A549 (cell line): ENCODE results near the gene MT2A. TPM values are rescaled to one million over a fixed set of nuclear protein-coding genes. Genes with fewer than 3 reads are reported as not detected.
A peak's percentile ranks its signal among the peaks of the same experiment; 100 is the strongest.

ENCODE experiments used
- ATAC-seq, 2 experiments: fragments of 200-7000 bp in 1 of 2; fragments of >200 bp in 1 of 2; cut with Nextera tagmentation in 1 of 2; cut with Tn5 transposase in 1 of 2; 3 replicates each; pipeline versions ENCODE4 v1.8.0 to v1.9.1; 2018 to 2020; ENCODE audit warnings: mild to moderate bottlenecking in 1 of 2, moderate library complexity in 1 of 2
- CTCF ChIA-PET: fragments of 300-600 bp; sonication (Branson Sonifier 250); formaldehyde crosslinking; extraction: SDS; loops from one replicate; lab custom pipeline; 2021; ENCODE audit warnings: antibody characterized with exemption, inconsistent platforms; lab: Yijun Ruan, JAX
- POLR2A ChIA-PET: fragments of 350-600 bp; formaldehyde crosslinking; extraction: SDS; loops from one replicate; lab custom pipeline; 2021; ENCODE audit warnings: antibody characterized with exemption, inconsistent platforms; lab: Yijun Ruan, JAX
- DNase-seq, 2 experiments: peaks; one replicate each; pipeline versions ENCODE4 v3.0.0 to v3.0.0-alpha.2; 2011 to 2016; ENCODE audit warnings: low read depth in 1 of 2, low spot score in 1 of 2
- FAIRE-seq: peaks from 2 replicates; lab custom pipeline; 2011; peaks lifted over from hg19 to GRCh38; lab: Jason Lieb, UNC
- H3K27ac ChIP-seq, 2 experiments: fragments of >200 bp; sonication (Bioruptor Twin); formaldehyde crosslinking; 3 replicates each; pipeline ENCODE4 v1.5.1; 2016 to 2017
- H3K4me1 ChIP-seq: fragments of >200 bp; sonication (Bioruptor Twin); formaldehyde crosslinking; 3 replicates; pipeline ENCODE4 v1.6.1; 2016
- H3K4me2 ChIP-seq: fragments of >200 bp; sonication (Bioruptor Twin); formaldehyde crosslinking; 3 replicates; pipeline ENCODE4 v1.6.1; 2016
- H3K4me3 ChIP-seq: fragments of >200 bp; sonication (Bioruptor Twin); formaldehyde crosslinking; 3 replicates; pipeline ENCODE4 v1.5.1; 2016
- H3K9me3 ChIP-seq: fragments of >200 bp; sonication (Bioruptor Twin); formaldehyde crosslinking; 3 replicates; pipeline ENCODE4 v1.6.1; 2016
- CEBPB ChIP-seq, 2 experiments: fragments of >200 bp in 1 of 2; sonication (Bioruptor Twin) in 1 of 2; formaldehyde crosslinking in 1 of 2; IDR thresholded peaks; 2 replicates each; pipeline ENCODE4 v1.6.1; 2012 to 2016
- CHD2 ChIP-seq: fragments of 150-350 bp; IDR thresholded peaks from 2 replicates; pipeline ENCODE4 v1.6.1; 2014; ENCODE audit warnings: low read length; ENCODE audit not compliant: partially characterized antibody
- ELK1 ChIP-seq: fragments of 150-350 bp; IDR thresholded peaks from 2 replicates; pipeline ENCODE4 v1.6.1; 2014; ENCODE audit warnings: low read depth, mild to moderate bottlenecking, low read length
- ESRRA ChIP-seq: fragments of 150-350 bp; IDR thresholded peaks from 2 replicates; pipeline ENCODE4 v1.6.1; 2014; ENCODE audit warnings: mild to moderate bottlenecking, low read length, borderline replicate concordance
- FOSB ChIP-seq: fragments of 250-450 bp; sonication (Bioruptor Pico); IDR thresholded peaks from 2 replicates; pipeline ENCODE4 v1.5.0; 2020; ENCODE audit warnings: mild to moderate bottlenecking, moderate library complexity
- FOSL2 ChIP-seq, 2 experiments: fragments of 450-650 bp in 1 of 2; fragments of >200 bp in 1 of 2; sonication (Bioruptor Twin) in 1 of 2; formaldehyde crosslinking; IDR thresholded peaks; 2 replicates each; pipeline versions ENCODE4 v1.5.0 to v1.6.1; 2016 to 2020; ENCODE audit warnings: mild to moderate bottlenecking in 1 of 2, moderate library complexity in 1 of 2
- GATA3 ChIP-seq: IDR thresholded peaks from 2 replicates; pipeline ENCODE4 v1.6.1; 2012; ENCODE audit warnings: borderline replicate concordance
- HDAC2 ChIP-seq: fragments of 200-600 bp; sonication (generic); IDR thresholded peaks from 2 replicates; pipeline ENCODE4 v1.6.1; 2016
- HMGXB4 ChIP-seq: fragments of 250-450 bp; sonication (Bioruptor Pico); IDR thresholded peaks from 2 replicates; pipeline ENCODE4 v1.5.0; 2021; ENCODE audit warnings: mild to moderate bottlenecking, moderate library complexity, borderline replicate concordance
- HOXA7 ChIP-seq: fragments of 250-450 bp; sonication (Bioruptor Pico); IDR thresholded peaks from 2 replicates; pipeline ENCODE4 v1.5.0; 2020; ENCODE audit warnings: mild to moderate bottlenecking, moderate library complexity
- HOXB13 ChIP-seq: fragments of 250-450 bp; sonication (Bioruptor Pico); IDR thresholded peaks from 2 replicates; pipeline ENCODE4 v1.5.0; 2020; ENCODE audit warnings: low read depth, mild to moderate bottlenecking, moderate library complexity
- HOXB5 ChIP-seq: fragments of 250-450 bp; sonication (Bioruptor Pico); IDR thresholded peaks from 2 replicates; pipeline ENCODE4 v1.5.0; 2020; ENCODE audit warnings: mild to moderate bottlenecking, moderate library complexity
- JUN ChIP-seq, 2 experiments: fragments of >200 bp; sonication (Bioruptor Twin); formaldehyde crosslinking; IDR thresholded peaks; 2 replicates in 1 of 2; 3 replicates in 1 of 2; pipeline ENCODE4 v1.6.1; 2016 to 2017
- KDM1A ChIP-seq: fragments of 200-600 bp; sonication (generic); IDR thresholded peaks from 2 replicates; pipeline ENCODE4 v1.6.1; 2016; ENCODE audit warnings: low read depth, mild to moderate bottlenecking
- KDM5A ChIP-seq: fragments of 200-600 bp; sonication (generic); IDR thresholded peaks from 2 replicates; pipeline ENCODE4 v1.6.1; 2016; ENCODE audit warnings: antibody characterized with exemption, mild to moderate bottlenecking
- MAFK ChIP-seq: fragments of 450-650 bp; IDR thresholded peaks from 2 replicates; pipeline ENCODE4 v1.6.1; 2014; ENCODE audit not compliant: partially characterized antibody
- NFE2L2 ChIP-seq: fragments of 150-350 bp; conservative IDR thresholded peaks from 2 replicates; pipeline ENCODE4 v1.6.1; 2014; ENCODE audit warnings: low read length
- NPAS2 ChIP-seq: fragments of 250-450 bp; sonication (Bioruptor Pico); IDR thresholded peaks from 2 replicates; pipeline ENCODE4 v1.8.0; 2022; ENCODE audit warnings: mild to moderate bottlenecking, moderate library complexity, borderline replicate concordance
- NR3C1 ChIP-seq: fragments of >200 bp; sonication (Bioruptor Twin); formaldehyde crosslinking; IDR thresholded peaks from 3 replicates; pipeline ENCODE4 v1.6.1; 2017
- PBX3 ChIP-seq: IDR thresholded peaks from 2 replicates; pipeline ENCODE4 v1.6.1; 2012
- PHF8 ChIP-seq: fragments of 200-600 bp; sonication (generic); IDR thresholded peaks from 2 replicates; pipeline ENCODE4 v1.6.1; 2016; ENCODE audit warnings: low read depth, mild to moderate bottlenecking, antibody characterized with exemption, moderate library complexity, borderline replicate concordance
- RARB ChIP-seq: fragments of 250-450 bp; sonication (Bioruptor Pico); IDR thresholded peaks from 2 replicates; pipeline ENCODE4 v1.8.0; 2021; ENCODE audit warnings: mild to moderate bottlenecking, moderate library complexity
- SMC3 ChIP-seq: fragments of >200 bp; sonication (Bioruptor Twin); formaldehyde crosslinking; IDR thresholded peaks from 3 replicates; pipeline ENCODE4 v1.6.1; 2018; ENCODE audit warnings: inconsistent platforms
- TFCP2L1 ChIP-seq: fragments of 250-450 bp; sonication (Bioruptor Pico); IDR thresholded peaks from 2 replicates; pipeline ENCODE4 v1.5.0; 2021; ENCODE audit warnings: mild to moderate bottlenecking
- USF2 ChIP-seq: fragments of 450-650 bp; IDR thresholded peaks from 2 replicates; pipeline ENCODE4 v1.6.1; 2014; ENCODE audit warnings: antibody characterized with exemption
- ZC3H11A ChIP-seq: fragments of 450-650 bp; IDR thresholded peaks from 2 replicates; pipeline ENCODE4 v1.6.1; 2014; ENCODE audit warnings: antibody characterized with exemption, mild to moderate bottlenecking
- WGBS: methylation state at CpG from one replicate; pipeline ENCODE4 v1.1.6; 2017; ENCODE audit errors: missing lambda C conversion rate; 5-methylcytosine and 5-hydroxymethylcytosine counted together
- polyA plus RNA-seq, 4 experiments: library from polyadenylated mRNA; depleted of rRNA in 3 of 4; stranded (reverse); fragments of >200 nt; fragmentation: RNase III in 1 of 4; extraction: RNeasy Plus Mini Kit Qiagen cat#74134 plus additional on column Dnase treatment in 1 of 4; gene quantifications; 2 replicates in 3 of 4; 3 replicates in 1 of 4; pipeline ENCODE4 v1.2.3, GENCODE V29; 2011 to 2017
- TF ChIP-seq, protein P1 (sequence below): fragments of 200-600 bp; sonication (generic); IDR thresholded peaks from 2 replicates; pipeline ENCODE4 v1.6.1; 2016; ENCODE audit warnings: antibody characterized with exemption, mild to moderate bottlenecking, moderate library complexity

The MT2A gene
- polyA plus RNA-seq, 2 of the 4 experiments (the other 2 are of a cell fraction), result 39.1 to 305 TPM

DNA sequence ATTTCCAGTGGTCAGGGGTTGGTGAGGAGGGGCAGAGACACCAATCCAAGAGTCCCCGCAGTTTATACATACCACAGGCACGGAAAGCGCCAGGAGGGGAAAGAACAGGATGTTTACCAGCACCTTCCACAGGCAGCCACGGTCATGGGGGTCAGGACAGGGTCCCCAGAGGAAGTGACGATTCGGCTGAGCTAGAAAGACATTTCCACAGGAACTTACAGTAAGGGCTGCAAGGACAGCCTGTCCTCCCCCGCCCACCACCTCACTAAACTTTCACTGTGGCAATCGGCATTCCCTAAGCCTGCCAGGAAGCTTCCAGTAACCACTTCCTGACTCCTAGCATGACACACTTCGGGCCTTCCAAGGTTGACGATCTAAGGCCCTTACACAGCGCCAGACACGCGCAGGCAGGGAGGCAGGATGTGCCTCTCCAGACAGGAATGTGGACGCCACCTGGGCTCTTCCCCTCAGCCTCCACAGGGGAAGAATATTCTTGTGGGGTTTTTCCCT is 1.2 kb upstream of the MT2A start (continued):
- TF ChIP-seq, protein P1, sequence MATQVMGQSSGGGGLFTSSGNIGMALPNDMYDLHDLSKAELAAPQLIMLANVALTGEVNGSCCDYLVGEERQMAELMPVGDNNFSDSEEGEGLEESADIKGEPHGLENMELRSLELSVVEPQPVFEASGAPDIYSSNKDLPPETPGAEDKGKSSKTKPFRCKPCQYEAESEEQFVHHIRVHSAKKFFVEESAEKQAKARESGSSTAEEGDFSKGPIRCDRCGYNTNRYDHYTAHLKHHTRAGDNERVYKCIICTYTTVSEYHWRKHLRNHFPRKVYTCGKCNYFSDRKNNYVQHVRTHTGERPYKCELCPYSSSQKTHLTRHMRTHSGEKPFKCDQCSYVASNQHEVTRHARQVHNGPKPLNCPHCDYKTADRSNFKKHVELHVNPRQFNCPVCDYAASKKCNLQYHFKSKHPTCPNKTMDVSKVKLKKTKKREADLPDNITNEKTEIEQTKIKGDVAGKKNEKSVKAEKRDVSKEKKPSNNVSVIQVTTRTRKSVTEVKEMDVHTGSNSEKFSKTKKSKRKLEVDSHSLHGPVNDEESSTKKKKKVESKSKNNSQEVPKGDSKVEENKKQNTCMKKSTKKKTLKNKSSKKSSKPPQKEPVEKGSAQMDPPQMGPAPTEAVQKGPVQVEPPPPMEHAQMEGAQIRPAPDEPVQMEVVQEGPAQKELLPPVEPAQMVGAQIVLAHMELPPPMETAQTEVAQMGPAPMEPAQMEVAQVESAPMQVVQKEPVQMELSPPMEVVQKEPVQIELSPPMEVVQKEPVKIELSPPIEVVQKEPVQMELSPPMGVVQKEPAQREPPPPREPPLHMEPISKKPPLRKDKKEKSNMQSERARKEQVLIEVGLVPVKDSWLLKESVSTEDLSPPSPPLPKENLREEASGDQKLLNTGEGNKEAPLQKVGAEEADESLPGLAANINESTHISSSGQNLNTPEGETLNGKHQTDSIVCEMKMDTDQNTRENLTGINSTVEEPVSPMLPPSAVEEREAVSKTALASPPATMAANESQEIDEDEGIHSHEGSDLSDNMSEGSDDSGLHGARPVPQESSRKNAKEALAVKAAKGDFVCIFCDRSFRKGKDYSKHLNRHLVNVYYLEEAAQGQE, result no peak
- TF ChIP-seq ESRRA (no peak), NR3C1 (0 out of 3 replicates have a peak, but pooled peaks have one; percentile 83), HOXB5 (CRISPR knock-in tag) (no peak), HOXB13 (CRISPR knock-in tag) (no peak), MAFK (no peak), CHD2 (no peak), KDM5A (no peak), JUN (IDR thresholded peaks at IDR 0.05) (peak in 1 of 2 experiments; percentile 10; a peak in 2 of 5 replicates), ZC3H11A (no peak), CEBPB (IDR thresholded peaks at IDR 0.05) (no peak; a peak in 1 of 4 replicates), FOSB (CRISPR knock-in tag) (no peak), TFCP2L1 (CRISPR knock-in tag) (no peak), PHF8 (no peak), NFE2L2 (no peak), PBX3 (no peak; the same call in 1 of the 2 replicates), ELK1 (no peak), HMGXB4 (no peak), FOSL2 (IDR thresholded peaks at IDR 0.05) (no peak), FOSL2 (CRISPR knock-in tag; IDR thresholded peaks at IDR 0.05) (peak; percentile 66), SMC3 (no peak), NPAS2 (no peak)

DNA sequence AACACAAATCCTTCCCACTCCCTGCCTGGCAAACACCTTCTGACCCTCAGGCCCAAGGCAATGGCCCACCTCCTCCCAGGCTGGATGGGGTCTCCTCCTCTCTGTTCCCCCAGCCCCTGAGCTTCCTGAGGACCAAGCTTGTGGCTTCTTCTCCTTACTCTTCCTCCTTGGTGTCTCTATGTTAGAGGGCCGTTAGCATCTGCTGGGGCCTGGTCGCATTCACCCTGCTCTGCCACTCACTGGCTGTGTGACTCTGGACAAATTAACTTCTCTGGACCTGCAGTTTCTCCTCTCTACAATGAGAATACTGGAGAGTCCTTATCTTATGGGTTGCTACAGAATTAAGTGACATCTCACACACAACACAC is 725 bp upstream of the MT2A start:
- H3K4me1 ChIP-seq, result peaks cover 66% of the 10 kb centered on the region
- H3K9me3 ChIP-seq, result no peaks in the 10 kb centered on the region
- peak overlapping the region; percentile 34 for H3K4me3 ChIP-seq
- ChIA-PET POLR2A (interaction anchor here (1.0 to 10.8 kb wide), 8 partner anchors 14 to 199 kb away, joined by 3 to 185 read pairs (median 10); partner anchors contain the start of genes MT1F and MT1X), CTCF (interaction anchor here (0.7 to 19.7 kb wide), 8 partner anchors 9 to 275 kb away, joined by 3 to 340 read pairs (median 4); partner anchors contain the start of genes MT1A, MT1B and MT1F)
- ATAC-seq (no peak), FAIRE-seq (no peak), DNase-seq (no peak)
- WGBS, result 73% methylated on average over 2 of the region's 2 CpGs
- peak overlapping the region; percentile 81 for H3K4me2 ChIP-seq
- TF ChIP-seq GATA3 (no peak), HOXA7 (CRISPR knock-in tag) (0 out of 2 replicates have a peak, but pooled peaks have one; percentile 37), USF2 (no peak), KDM1A (no peak), HDAC2 (no peak), FOSL2 (IDR thresholded peaks at IDR 0.05) (no peak), FOSL2 (CRISPR knock-in tag; IDR thresholded peaks at IDR 0.05) (no peak), RARB (CRISPR knock-in tag) (no peak)
- peak overlapping the region; percentile 93 to 96 for H3K27ac ChIP-seq
